Heart right ventricle (tissue), 16 donors: ENCODE results near the gene ADCYAP1R1. TPM values are rescaled to one million over a fixed set of nuclear protein-coding genes. Genes with fewer than 3 reads are reported as not detected.

ENCODE experiments used
- ATAC-seq, 8 donors: fragments of 200-7000 bp; cut with Tn5 transposase; one replicate each; pipeline ENCODE4 v1.9.1; 2020; ENCODE audit warnings: mild to moderate bottlenecking in 8 of 8, moderate library complexity in 8 of 8, moderate number of reproducible peaks in 1 of 8
- DNase-seq, 2 donors: peaks; one replicate each; pipeline ENCODE4 v3.0.0-alpha.2; 2020
- H3K27ac ChIP-seq, 10 donors: fragments of 200-600 bp; sonication (generic) in 2 of 10; one replicate each; pipeline versions ENCODE4 v1.5.0 to v1.8.0; 2020 to 2022; ENCODE audit warnings: mild to moderate bottlenecking in 3 of 10
- H3K27me3 ChIP-seq, 7 donors: fragments of 200-600 bp; one replicate each; pipeline ENCODE4 v1.8.0; 2021 to 2022; ENCODE audit warnings: mild to moderate bottlenecking in 2 of 7
- H3K36me3 ChIP-seq, 9 donors: fragments of 200-600 bp; sonication (generic) in 1 of 9; one replicate each; pipeline versions ENCODE4 v1.5.0 to v1.8.0; 2020 to 2022; ENCODE audit warnings: mild to moderate bottlenecking in 2 of 9
- H3K4me1 ChIP-seq, 9 donors: fragments of 200-600 bp; sonication (generic) in 1 of 9; one replicate each; pipeline versions ENCODE4 v1.5.0 to v1.8.0; 2020 to 2022; ENCODE audit warnings: mild to moderate bottlenecking in 4 of 9
- H3K4me3 ChIP-seq, 10 donors: fragments of 200-600 bp; sonication (generic) in 2 of 10; one replicate each; pipeline versions ENCODE4 v1.5.0 to v1.8.0; 2020 to 2022; ENCODE audit warnings: mild to moderate bottlenecking in 7 of 10, moderate library complexity in 2 of 10
- H3K9me3 ChIP-seq, 11 donors: fragments of 200-600 bp in 10 of 11; sonication (generic) in 2 of 11; one replicate each; pipeline versions ENCODE4 v1.5.0 to v1.8.0; 2013 to 2022; ENCODE audit warnings: mild to moderate bottlenecking in 2 of 11, control low read depth in 1 of 11, moderate library complexity in 1 of 11
- CTCF ChIP-seq, 9 donors: fragments of 200-600 bp; sonication (generic) in 2 of 9; IDR thresholded peaks; one replicate each; pipeline versions ENCODE4 v1.5.0 to v1.8.0; 2021 to 2022; ENCODE audit warnings: antibody characterized with exemption in 9 of 9, mild to moderate bottlenecking in 5 of 9, moderate library complexity in 1 of 9
- WGBS, 2 donors: extraction: QIAGEN DNeasy Blood & Tissue Kit; methylation state at CpG; one replicate each; pipeline ENCODE4 v1.1.7; 2013; ENCODE audit warnings: inconsistent platforms in 1 of 2; 5-methylcytosine and 5-hydroxymethylcytosine counted together
- intact Hi-C, 10 donors: fragments of 100-400 bp; cut with DNase I; formaldehyde crosslinking; loops; one replicate each; pipeline versions ENCODE4 v1.11.1 to v1.14.2; 2022
- polyA plus RNA-seq, 2 donors: library from polyadenylated mRNA; stranded (reverse); fragments of 200-250 nt; gene quantifications; one replicate each; pipeline ENCODE4 v1.2.3, GENCODE V29; 2013
- total RNA-seq, 10 donors: library from RNA; stranded (reverse); fragmentation: NEBNext Ultra II Directional in 3 of 10; extraction: Animal tissue kit (Norgen Biotek cat#: 25700) in 3 of 10; gene quantifications; one replicate each; pipeline versions ENCODE4 v1.2.1 to v1.2.4, GENCODE V29; 2021 to 2023
- donor health status: Arrhythmogenic right ventricular cardiomyopathy.
- donor health status: ischemic (EF 13 %, LVEDD 7.1; RV severe dilation, severe dysfunction).
- donor health status: healthy with polysubstance abuse.
- donor health status: DM: no; HTN: yes; CAD: no.
- donor health status: DM: no; HTN: no; CAD: no.
- donor health status: ischemic (EF 25% LVEDD 6.9; RV normal size, moderate dysfunction).
- donor health status: ischemic (EF 25% LVEDD 5.7; RV mildly dilated, moderate dysfunction).
- donor health status: healthy.
- donor health status: DM: yes; HTN: yes; CAD: no.
- donor health status: Ischemic cardiomyopathy.
- donor health status: ischemic (EF 35%, LVEDD 5.7; RV mildly dilated, moderate dysfunction).
- donor health status: nonischemic (EF 11% LVEDD 7.7; RV severe dilation, severe dysfunction).
- donor health status: DM: yes; HTN: yes; CAD: no.
- donor health status: PGD.
- donor health status: ischemic (EF 29% LVEDD 5.4; RV normal size, mild dysfunction).
- donor health status: nonischemic (EF 23%, LVEDD 6.1; RV moderate dilation, normal function).

ADCYAP1R1 gene
- total and polyA plus RNA-seq, 12 donors: 0.59 to 5.8 (median 1.6) TPM

- no peak for TF ChIP-seq CTCF (IDR thresholded peaks at IDR 0.05)
- Histone ChIP-seq H3K4me3 (no peak overlapping the region), H3K4me1 (no peaks in the 10 kb centered on the region), H3K9me3 (no peaks in the 10 kb centered on the region), H3K36me3 (no peaks in the 10 kb centered on the region), H3K27ac (no peak overlapping the region), H3K27me3 (no peaks in the 10 kb centered on the region)
- intact Hi-C loops: loop anchor here in 1 of 10 donors (5.0 kb wide), 1 partner anchor 109 kb away; no protein-coding TSS in a partner anchor
- ATAC-seq (no peak), DNase-seq (no peak)
These were observed 59.0 kb downstream of the ADCYAP1R1 start for GRCh38 chr7:31111109-31111451.

DNA sequence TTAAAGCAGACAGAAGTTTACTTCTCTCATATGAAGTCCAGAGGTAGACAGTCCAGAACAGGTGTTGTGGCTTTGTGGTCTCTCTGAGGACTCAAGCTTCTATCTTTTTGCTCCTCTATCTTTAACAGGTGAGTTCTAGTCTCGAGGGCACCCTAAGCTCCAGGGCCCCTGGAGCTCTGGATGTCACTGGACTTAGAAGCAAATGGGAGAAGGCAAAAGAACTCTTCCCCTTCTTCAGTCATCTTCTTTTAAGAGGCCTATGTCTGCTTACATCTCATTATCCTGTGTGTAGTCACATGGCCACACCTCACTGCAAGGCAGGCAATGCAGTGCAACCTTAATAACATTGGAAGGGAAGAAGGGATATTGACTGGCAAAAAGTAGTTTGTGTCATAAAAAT is 61.6 kb downstream of the ADCYAP1R1 start:
- intact Hi-C loops: loop anchor here in 1 of 10 donors (5.0 kb wide), 1 partner anchor 111 kb away; no protein-coding TSS in a partner anchor

GRCh38 chr7:31114593-31115343 is 62.7 kb downstream of the ADCYAP1R1 start:
- ATAC-seq (peak in 2 of 8 donors; percentile 55 to 58), DNase-seq (no peak)
- intact Hi-C loops: loop anchor here in 1 of 10 donors (5.0 kb wide), 1 partner anchor 112 kb away; no protein-coding TSS in a partner anchor
- Histone ChIP-seq H3K36me3 (no peaks in the 10 kb centered on the region), H3K27me3 (no peaks in the 10 kb centered on the region), H3K4me3 (no peak overlapping the region), H3K4me1 (no peaks in the 10 kb centered on the region), H3K9me3 (no peaks in the 10 kb centered on the region), H3K27ac (no peak overlapping the region)
- 72 to 80% methylated on average over 1 of the region's 1 CpG for WGBS, 2 donors
- no peak for TF ChIP-seq CTCF (IDR thresholded peaks at IDR 0.05)

More for the DNA sequence above, 61.6 kb downstream of the ADCYAP1R1 start:
- Histone ChIP-seq H3K4me3 (no peak overlapping the region), H3K9me3 (no peaks in the 10 kb centered on the region), H3K27ac (no peak overlapping the region), H3K4me1 (no peaks in the 10 kb centered on the region), H3K36me3 (no peaks in the 10 kb centered on the region), H3K27me3 (no peaks in the 10 kb centered on the region)
- ATAC-seq (no peak), DNase-seq (no peak)
- TF ChIP-seq CTCF (IDR thresholded peaks at IDR 0.05): no peak
- WGBS, 2 donors: 33 to 34% methylated on average over 1 of the region's 1 CpG

- Histone ChIP-seq H3K4me3 (no peak overlapping the region), H3K27me3 (no peaks in the 10 kb centered on the region), H3K27ac (no peak overlapping the region), H3K4me1 (no peaks in the 10 kb centered on the region), H3K36me3 (no peaks in the 10 kb centered on the region), H3K9me3 (no peaks in the 10 kb centered on the region)
- 54 to 65% methylated on average over 3 of the region's 3 CpGs for WGBS, 2 donors
- no peak for DNase-seq
- no peak for TF ChIP-seq CTCF (IDR thresholded peaks at IDR 0.05)
- intact Hi-C loops: loop anchor here in 1 of 10 donors (2.0 kb wide), 1 partner anchor 128 kb away; no protein-coding TSS in a partner anchor
- no peak for ATAC-seq
These were observed 64.5 kb downstream of the ADCYAP1R1 start for GRCh38 chr7:31116615-31117014.
